GM13976 (cell line): ENCODE data around the gene ABCA7.
A peak's percentile ranks its signal among the peaks of the same experiment; 100 is the strongest.

ENCODE experiments used
- DNase-seq: peaks from one replicate; pipeline ENCODE4 v3.0.0; 2012; ENCODE audit warnings: low spot score
- in situ Hi-C: fragments of 300-500 bp; cut with MboI; formaldehyde crosslinking; loops from one replicate; pipeline ENCODE4 v1.12.0; 2022; ENCODE audit warnings: low sequenced_read_pairs, mixed read lengths, inconsistent platforms; ENCODE audit not compliant: unreplicated experiment
- TF ChIP-seq, protein P1 (sequence below): IDR thresholded peaks from 2 replicates; pipeline ENCODE4 v1.5.1; 2012; ENCODE audit warnings: borderline replicate concordance, mild to moderate bottlenecking; ENCODE audit not compliant: insufficient read depth; ENCODE audit errors: extremely low read depth, missing control alignments, control extremely low read depth

The ABCA7 gene

DNA sequence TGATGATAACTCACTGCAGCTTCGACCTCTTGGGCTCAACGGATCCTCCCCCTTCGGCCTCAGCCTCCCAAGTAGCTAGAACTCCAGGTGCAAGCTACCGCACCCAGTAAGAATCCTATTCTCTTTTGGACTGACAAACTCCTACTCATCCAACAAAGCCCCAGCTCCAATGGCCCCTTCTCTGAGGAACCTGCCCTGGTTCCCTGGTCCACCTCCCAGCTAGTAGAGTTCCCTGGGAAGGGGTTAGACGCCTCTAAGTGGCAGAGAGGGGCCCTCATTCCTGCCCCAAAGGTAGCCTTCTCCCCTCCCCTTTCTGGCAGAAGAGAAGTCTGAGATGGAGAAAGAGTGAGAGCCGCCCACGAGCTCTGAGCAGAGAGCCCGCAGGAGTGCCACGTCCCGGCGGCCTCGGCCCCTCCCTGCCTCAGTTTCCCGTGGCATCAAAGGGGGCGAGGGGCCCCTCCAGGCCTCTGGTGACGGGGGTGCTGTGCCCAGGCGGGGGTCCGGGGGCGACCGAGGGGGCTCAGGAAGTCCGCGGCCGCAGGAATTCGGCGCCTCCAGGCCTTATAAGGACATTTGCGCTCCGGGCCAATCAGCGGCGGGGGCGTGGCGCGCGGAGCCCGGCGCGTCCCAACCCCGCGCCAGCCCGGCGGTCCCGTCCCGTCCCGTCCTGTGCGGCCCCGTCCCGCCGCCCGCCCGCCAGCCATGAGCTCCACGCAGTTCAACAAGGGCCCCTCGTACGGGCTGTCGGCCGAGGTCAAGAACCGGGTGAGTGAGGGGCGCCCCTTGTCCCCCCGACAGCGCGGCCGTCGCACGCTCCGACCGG is 13.7 kb upstream of the ABCA7 start, which contains the start of gene CNN2:
Gene CNN2, plus strand, starts transcription at position 649 of the 823 bp plus-strand sequence. Its CDS starts 54 bp downstream, at position 703.
- TF ChIP-seq, protein P1, sequence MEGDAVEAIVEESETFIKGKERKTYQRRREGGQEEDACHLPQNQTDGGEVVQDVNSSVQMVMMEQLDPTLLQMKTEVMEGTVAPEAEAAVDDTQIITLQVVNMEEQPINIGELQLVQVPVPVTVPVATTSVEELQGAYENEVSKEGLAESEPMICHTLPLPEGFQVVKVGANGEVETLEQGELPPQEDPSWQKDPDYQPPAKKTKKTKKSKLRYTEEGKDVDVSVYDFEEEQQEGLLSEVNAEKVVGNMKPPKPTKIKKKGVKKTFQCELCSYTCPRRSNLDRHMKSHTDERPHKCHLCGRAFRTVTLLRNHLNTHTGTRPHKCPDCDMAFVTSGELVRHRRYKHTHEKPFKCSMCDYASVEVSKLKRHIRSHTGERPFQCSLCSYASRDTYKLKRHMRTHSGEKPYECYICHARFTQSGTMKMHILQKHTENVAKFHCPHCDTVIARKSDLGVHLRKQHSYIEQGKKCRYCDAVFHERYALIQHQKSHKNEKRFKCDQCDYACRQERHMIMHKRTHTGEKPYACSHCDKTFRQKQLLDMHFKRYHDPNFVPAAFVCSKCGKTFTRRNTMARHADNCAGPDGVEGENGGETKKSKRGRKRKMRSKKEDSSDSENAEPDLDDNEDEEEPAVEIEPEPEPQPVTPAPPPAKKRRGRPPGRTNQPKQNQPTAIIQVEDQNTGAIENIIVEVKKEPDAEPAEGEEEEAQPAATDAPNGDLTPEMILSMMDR = no peak
- DNase-seq = peak; percentile 90
- in situ Hi-C loops = no loop called here

DNA sequence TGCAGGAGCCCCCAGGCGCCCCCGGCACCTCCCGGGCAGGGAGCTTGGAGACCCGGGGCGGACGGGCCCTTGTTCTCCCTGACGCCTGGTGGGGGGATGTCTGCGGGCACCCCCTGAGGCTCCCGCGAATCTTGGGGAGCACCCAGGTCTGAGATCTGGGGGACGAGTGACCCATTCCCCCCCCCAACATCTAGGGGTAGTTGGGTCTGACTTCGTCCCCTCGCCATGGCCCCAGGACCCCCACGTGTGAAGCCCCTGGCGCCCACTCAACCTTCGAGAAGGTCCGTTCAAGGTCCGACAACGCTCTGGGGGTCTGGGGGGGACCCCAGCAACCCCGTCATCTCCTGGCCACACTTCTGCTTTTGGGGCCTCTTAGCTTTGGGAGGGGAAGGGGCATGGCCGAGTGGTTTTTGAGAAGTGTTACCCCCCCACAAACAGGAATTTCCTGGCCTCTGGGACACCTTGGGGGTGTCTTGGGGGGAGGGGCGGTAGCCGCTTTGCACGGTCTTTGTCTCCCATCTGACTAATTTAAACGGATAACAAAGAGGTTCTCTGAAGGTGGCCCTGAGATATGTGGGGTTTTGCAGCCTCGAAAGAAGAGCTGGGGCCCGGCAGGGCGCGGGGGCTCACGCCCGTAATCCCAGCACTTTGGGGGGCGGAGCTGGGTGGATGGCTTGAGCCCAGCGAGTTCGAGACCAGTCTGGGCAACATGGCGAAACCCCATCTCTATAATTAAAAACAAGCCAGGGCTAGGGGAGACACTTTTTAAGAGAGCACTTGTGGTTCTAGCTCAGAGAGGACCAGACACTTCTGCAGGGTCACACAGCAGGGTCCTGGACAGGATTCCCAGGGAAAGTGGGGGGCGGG is 12.9 kb upstream of the ABCA7 start:
- in situ Hi-C loops = no loop called here
- TF ChIP-seq, protein P1 = no peak
- no peak for DNase-seq

- in situ Hi-C loops = no loop called here
- DNase-seq = no peak
- TF ChIP-seq, protein P1 = no peak
Measured at GRCh38 chr19:1027650-1028061, 12.3 kb upstream of the ABCA7 start.

GRCh38 chr19:1028062-1028926 is 11.6 kb upstream of the ABCA7 start:
- in situ Hi-C loops = no loop called here
- TF ChIP-seq, protein P1 = no peak
- peak; percentile 73 for DNase-seq

DNA sequence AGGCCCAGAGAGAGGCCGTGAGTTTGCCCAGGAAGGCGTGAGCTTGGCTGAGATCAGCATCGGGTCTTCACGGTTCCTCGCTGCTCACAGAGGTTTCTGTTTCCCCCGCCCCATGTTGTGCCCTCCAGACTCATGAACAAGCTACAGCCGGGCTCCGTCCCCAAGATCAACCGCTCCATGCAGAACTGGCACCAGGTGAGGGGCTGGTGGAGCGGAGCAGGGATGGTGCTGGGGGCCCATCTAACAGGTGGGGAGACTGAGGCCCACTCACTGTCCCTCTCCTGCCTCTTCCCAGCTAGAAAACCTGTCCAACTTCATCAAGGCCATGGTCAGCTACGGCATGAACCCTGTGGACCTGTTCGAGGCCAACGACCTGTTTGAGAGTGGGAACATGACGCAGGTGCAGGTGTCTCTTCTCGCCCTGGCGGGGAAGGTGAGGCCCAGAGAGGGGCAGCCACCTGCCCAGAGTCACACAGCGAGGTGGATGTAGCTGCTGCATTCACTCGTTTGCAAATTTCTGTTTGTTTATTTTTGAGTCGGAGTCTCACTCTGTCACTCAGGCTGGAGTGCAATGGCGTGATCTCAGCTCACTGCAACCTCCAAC is 7.5 kb upstream of the ABCA7 start:
- TF ChIP-seq, protein P1 = no peak
- in situ Hi-C loops = no loop called here
- no peak for DNase-seq
